ENCODE data around the gene ARHGAP15.

GRCh38 chr2:143402451-143402850, 273.2 kb downstream of the ARHGAP15 start:
- TF ChIP-seq CTCF (IDR thresholded peaks at IDR 0.05; ENCODE audit: low read depth, low read length, poor library complexity, severe bottlenecking) (no peak), EZH2phosphoT487 (IDR thresholded peaks at IDR 0.05; ENCODE audit: borderline replicate concordance, low read length) (no peak)
